Body of pancreas (tissue), 4 donors: ENCODE results near the gene DBX2.

Source experiments
- CTCF ChIP-seq, 7 experiments: fragments of 450-650 bp in 4 of 7; fragments of 200-600 bp in 3 of 7; sonication (generic) in 3 of 7; IDR thresholded peaks; one replicate each; pipeline ENCODE4 v1.5.1; 2016 to 2019; ENCODE audit warnings: antibody characterized with exemption in 7 of 7
- POLR2A ChIP-seq, 3 donors: fragments of 450-650 bp; IDR thresholded peaks; one replicate each; pipeline ENCODE4 v1.6.1; 2016; ENCODE audit warnings: antibody characterized with exemption in 3 of 3, mild to moderate bottlenecking in 2 of 3

GRCh38 chr12:45093051-45093450 lies 42.2 kb upstream of the DBX2 start:
- no peak for TF ChIP-seq CTCF (IDR thresholded peaks at IDR 0.05)
- TF ChIP-seq POLR2A (IDR thresholded peaks at IDR 0.05): no peak
